NCI-H69 (cell line): Measurements from ENCODE around the gene STIL.
"Not testable (repeated sequence)": the region's sequence is repeated elsewhere in the genome, so short reads cannot be mapped to it uniquely, and the experiment has no call there.

Experiments
- DNase-seq: peaks from one replicate; lab custom pipeline; 2025; lab: John Stamatoyannopoulos, UW

STIL gene

DNA sequence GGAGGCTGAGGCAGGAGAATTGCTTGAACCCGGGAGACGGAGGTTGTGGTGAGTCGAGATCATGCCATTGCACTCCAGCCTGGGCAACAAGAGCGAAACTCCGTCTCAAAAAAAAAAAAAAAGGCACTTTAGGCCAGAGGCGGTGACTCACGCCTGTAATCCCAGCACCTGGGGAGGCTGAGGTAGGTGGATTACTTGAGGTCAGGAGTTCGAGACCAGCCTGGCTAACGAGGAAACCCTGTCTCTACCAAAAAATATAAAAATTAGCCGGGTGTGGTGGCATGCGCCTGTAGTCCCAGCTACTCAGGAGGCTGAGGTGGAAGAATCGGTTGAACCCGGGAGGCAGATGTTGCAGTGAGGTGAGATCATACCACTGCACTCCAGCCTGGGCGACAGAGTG, 6.0 kb upstream of the STIL start:
- not testable (repeated sequence) for DNase-seq

DNA sequence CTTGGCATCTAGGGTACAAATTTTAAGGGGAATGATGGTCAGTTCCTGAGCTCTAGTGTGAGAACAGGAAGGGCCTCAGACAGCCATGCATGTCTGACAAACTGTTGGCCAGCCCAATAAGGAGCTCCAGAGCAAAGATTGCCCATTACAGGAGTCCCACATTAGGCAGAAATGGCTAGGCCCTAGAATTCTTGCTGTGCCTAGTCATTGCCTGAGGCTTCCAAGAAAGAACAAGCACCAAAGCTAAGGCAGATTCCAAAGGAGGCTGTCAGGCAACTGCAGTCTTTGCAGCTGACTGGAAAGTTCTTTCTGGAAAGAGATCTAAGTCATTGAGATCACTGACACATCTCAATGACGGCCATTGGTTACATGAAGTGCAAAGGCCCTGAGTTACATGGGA, 3.9 kb upstream of the STIL start:
- DNase-seq: no peak

DNA sequence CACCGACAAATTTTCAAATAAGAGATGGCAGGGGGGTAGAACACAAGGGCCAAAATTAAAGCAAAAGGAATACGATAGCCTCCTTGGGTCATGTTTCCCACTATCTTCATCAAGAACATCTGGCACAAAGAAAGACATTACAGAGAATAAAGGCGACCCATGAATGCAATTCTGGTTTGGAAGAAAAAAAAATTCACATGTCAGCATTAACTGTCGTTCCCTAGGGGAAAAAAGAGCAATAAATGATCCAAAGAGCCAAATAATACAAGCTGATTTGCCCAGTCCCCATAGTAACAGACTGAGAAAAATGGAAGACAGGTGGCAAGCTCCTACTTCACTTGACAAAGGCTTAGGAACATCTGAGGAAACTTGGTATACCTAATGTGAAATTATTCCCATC, 4.5 kb downstream of the STIL start:
- peak; percentile 20 for DNase-seq

DNA sequence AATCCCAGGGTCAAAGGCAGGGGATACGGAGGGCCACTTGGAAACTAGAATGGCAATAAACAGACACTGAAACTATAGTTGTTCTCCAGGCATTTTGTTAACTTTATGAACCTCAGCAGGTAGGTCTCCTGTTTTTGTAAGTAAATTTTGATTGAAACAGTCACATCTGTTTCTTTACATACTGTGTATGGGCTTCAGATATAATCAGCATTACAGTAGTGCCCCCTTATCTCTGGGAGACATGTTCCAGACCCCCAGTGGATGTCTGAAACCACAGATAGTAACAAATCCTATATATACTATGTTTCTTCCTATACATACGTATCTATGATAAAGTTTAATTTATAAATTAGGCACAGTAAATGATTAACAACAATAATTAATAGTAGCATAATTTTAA, 11.5 kb downstream of the STIL start:
- no peak for DNase-seq

DNA sequence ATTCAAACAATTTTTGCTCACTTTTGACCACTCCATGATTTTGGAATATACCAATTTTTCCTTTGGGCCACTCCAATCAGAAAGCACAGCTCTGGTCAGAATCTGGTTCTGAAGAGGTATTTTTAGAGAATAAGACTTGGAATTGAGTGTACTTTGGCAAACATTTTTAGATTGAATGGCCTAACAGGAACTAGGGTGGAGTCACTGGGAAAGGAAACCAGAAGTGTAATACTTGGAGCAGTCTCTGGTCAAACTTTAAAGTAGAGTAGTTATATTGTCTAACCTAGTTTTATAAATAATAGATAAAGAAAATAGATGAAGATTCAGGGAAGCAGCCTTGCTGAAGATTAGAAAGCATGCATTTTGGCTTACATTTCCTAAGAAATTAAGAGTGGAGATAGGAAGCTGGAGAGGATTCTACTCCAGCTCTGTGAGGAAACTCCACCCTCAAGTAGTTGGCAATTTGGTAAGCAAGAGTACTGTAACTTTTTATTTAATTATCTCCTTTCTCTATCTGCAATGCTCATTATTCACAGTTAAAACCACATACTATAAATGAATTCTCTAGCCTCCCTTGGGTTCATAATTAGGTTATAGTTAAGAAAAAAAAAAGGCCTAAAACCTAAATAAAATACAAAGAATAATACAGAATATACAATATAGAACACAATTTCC, 15.8 kb downstream of the STIL start:
- DNase-seq: no peak

DNA sequence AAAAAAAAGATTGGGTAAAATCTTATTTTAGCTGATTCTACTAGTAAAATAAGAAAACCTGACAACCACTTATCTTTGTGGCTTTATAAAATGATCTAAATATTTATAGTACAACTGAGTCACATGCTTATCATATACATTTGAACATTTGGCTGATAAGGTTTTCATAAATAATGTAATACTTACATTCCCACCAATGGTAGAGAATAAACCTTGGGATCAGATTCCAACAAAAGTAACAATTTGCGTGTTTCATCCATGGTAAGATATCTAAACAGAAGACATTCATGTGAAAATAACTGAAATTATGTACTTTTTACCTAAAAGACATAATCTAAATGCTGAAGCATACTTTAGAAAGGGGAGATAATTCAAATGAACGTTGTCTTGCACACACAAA, 18.4 kb downstream of the STIL start:
- no peak for DNase-seq

DNA sequence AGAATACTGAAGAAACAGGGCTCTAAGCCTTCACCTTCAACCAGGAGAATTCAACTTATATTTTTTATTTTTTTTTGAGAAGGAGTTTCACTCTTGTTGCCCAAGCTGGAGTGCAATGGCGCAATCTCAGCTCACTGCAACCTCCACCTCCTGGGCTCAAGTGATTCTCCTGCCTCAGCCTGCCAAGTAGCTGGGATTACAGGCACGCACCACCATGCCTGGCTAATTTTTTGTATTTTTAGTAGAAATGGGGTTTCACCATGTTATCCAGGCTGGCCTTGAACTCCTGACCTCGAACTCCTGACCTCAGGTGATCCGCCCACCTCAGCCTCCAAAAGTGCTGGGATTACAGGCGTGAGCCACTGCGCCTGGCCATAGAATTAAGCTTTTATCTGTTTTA, 19.1 kb downstream of the STIL start:
- not testable (repeated sequence) for DNase-seq

DNA sequence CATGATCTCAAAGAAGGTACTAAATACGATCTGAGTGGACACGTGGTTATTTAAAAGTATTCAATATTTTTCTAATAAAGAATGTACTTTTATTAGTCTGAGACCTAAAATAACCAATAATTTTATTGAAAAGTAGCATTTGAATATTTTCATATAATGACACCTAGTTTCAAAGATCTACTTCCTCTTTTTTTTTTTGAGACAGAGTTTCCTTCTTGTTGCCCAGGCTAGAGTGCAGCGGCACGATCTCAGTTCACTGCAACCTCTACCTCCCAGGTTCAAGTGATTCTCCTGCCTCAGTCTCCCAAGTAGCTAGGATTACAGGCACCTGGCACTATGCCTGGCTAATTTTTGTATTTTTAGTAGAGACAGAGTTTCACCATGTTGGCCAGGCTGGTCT, 25.8 kb downstream of the STIL start:
- DNase-seq: not testable (repeated sequence)

DNA sequence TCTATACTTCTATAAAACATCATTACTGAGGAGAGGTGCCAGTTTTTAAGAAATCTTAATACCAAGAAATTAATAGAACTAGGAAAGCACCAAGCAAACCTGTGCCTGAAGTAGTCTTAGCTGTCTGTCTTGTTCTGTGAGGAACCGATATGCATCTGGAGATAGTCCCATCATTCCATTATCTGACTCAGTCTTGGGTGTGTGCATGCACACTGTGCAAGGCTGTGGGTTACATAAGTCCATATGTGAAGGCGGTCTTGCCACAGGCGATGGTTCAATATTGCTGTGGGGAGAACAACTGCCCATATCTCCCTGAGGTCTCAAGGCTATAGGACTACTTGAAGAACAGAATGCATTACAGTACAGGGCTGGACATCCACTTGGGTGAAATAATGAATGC, 33.8 kb downstream of the STIL start:
- DNase-seq: no peak

DNA sequence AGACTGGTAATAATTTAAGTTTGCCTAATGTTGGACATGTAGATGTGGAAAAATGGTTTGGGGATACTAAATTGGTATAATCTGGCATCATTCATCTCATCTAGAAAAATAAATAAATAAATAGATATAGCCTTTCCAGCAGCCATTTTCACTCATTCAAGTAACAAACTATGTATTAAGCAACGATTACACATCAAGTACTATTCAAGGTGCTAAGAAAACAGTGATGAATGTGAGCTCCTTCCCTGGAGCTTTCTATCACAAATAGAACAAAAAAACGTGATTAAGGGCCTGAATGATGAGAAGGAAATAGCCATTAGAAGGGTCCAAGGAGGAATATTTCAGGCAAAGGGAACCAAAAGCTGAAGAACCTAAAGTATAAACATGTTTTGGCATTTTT, 37.1 kb downstream of the STIL start:
- DNase-seq: no peak

DNA sequence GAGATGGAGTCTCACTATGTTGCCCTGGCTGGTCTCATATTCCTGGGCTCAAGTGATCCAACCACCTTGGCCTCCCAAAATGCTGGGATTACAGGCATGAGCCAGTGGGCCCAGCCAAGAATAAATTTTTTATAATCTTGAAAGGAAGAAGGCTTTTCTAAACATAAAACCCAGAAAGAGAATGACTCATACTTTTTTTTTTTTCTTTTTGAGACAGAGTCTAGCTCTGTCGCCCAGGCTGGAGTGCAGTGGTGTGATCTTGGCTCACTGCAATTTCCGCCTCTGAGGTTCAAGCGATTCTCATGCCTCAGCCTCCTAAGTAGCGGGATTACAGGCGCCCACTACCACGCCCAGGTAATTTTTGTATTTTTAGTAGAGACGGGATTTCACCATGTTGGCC, 38.1 kb downstream of the STIL start:
- DNase-seq: not testable (repeated sequence)

DNA sequence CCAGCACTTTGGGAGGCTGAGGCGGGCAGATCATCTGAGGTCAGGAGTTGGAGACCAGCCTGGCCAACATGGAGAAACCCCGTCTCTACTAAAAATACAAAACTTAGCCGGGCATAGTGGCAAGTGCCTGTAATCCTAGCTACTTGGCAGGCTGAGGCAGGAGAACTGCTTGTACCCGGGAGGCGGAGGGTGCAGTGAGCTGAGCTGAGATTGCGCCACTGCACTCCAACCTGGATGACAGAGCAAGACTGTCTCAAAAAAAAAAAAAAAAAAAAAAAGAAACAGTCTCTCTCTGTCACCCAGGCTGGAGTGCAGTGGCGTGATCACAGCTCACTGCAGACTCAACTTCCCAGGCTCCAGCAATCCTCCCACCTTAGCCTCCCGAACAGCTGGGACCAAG, 48.4 kb downstream of the STIL start:
- DNase-seq: not testable (repeated sequence)

DNA sequence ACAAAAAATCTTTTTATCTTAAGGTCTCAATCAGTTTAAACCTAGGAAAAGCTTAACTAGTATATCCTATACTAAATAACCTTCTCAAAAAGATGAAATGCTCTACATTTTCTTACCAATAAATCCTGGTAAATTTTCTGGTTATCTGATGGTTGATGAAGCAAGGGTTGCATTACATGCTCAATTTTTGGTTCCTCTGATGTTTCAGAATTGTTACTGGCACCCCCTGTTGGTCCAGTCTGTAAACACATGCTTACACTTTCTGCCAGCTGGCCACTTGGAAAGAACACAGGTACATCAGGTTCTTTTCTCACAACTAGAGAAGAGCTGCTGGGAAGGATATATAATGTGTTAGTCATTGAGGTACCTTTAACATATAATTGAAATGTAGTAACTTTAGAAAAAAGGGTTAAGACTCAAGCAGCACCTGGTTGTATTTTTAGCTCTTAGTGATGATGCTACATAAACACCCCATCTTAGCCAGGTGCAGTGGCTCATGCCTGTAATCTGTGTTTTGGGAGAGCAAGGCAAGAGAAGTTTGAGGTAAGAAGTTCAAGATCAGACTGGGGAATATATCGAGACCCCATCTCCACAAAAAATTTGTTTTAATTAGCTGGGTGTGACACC, 51.0 kb downstream of the STIL start:
- DNase-seq: peak; percentile 20

DNA sequence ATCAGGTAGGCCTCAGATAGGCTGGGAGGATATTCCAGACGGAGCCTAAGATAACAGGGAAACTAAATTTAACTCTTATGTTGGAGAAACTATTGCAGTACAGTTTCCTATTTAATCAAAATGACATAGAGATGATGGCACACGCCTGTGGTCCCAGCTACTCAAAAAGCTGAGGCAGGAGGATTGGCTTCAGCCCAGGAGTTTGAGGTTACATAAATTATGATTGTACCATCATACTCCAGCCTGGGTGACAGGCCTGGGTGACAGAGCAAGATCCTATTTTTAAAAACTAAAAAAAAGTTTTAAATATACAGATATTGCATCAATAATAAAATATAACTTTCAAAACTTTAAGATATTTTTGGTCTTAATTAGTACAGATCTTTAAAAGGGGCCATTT, 56.7 kb downstream of the STIL start:
- DNase-seq: no peak

DNA sequence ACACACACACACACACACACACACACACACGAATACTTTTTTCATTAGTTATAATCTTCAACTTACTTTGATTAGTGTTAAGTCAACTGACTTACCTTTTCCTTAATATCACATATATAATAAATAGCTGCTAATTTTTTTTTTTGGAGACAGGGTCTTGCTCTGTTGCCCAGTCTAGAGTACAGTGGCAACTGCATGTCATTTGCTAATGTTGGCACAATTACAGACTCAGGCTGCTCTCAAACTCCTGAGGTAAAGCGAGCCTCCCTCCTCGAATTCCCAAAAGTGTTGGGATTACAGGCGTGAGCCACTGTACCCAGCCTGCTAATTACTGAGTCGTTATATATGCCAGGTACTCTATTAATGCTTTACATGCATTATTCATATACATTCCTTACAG, 61.2 kb downstream of the STIL start:
- no peak for DNase-seq

DNA sequence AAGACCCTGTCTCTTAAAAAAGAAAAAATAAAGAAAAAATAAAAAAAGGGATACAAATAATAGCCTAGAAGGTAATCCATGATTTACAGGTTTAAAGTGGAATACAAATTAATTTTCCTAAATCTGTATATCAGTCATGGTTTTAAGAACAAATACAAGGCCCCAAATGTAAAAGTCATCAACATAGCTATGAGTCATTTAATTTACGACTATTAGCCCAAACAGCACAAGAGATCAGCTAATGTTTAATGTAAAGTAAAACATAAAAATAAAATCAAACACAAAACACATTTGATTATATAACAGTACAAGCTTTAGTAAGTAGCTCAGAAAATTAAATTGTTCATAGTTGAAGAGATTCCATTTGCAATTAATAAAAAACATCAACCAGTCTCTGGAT, 61.6 kb downstream of the STIL start:
- DNase-seq: no peak

DNA sequence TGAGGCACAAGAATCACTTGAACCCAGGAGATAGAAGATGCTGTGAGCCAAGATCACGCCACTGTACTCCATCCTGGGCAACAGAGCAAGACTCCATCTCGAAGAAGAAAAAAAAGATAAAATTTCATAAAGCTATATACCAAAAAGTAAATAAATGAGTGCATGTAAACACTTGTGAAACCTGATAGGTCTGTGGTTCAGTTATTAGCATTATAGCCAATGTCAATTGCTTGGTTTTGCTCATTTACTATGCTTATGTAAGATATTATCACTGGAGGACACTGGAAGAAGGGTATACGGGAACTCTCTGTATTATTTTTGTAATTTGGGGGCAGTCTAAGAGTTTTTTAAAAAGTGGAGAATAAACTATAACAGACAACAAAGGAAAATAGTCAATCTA, 64.2 kb downstream of the STIL start:
- no peak for DNase-seq

DNA sequence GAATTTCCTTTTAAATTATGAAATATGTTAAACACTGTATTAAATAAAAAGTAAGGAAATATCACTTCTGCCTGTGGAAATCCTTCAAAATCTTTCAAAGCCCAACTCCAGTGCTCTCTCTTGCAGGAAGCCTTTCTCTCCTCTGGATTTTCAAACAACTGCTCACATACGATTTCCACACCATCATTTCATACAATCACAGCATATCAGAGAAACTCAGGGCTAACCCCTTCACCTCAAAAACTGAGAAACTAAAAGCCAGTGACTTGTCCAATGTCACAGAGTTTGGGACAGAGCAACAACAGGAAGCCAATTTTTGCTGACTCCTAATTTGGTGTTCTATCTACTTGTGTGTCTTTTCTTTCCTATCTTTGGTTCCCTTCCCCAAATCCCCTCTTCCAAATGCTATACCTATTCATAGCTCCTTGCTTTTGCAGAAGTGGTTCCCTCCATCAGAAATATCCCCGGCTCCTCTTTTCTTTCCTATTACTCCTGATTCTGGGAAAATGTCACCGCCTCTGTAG, 69.5 kb downstream of the STIL start:
- no peak for DNase-seq

DNA sequence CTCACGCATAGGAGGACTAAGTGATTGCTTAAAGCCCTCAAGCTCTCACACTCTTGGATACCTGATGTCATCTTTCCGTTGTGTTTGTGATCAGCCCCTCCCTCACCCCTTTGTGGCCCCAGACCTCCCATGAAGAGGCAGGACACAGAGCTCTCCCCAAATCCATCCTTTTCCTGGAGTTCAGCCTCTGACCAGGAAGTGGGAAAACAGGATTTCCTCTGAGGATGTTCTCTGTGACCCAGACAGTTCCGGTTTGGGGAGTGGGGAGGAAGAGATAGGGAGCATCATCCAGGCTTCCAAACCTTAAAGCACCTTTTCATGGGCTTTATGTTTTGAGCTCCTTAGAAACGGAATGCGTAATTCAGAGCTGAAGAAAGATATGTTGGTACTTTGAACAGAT, 70.0 kb downstream of the STIL start:
- no peak for DNase-seq

DNA sequence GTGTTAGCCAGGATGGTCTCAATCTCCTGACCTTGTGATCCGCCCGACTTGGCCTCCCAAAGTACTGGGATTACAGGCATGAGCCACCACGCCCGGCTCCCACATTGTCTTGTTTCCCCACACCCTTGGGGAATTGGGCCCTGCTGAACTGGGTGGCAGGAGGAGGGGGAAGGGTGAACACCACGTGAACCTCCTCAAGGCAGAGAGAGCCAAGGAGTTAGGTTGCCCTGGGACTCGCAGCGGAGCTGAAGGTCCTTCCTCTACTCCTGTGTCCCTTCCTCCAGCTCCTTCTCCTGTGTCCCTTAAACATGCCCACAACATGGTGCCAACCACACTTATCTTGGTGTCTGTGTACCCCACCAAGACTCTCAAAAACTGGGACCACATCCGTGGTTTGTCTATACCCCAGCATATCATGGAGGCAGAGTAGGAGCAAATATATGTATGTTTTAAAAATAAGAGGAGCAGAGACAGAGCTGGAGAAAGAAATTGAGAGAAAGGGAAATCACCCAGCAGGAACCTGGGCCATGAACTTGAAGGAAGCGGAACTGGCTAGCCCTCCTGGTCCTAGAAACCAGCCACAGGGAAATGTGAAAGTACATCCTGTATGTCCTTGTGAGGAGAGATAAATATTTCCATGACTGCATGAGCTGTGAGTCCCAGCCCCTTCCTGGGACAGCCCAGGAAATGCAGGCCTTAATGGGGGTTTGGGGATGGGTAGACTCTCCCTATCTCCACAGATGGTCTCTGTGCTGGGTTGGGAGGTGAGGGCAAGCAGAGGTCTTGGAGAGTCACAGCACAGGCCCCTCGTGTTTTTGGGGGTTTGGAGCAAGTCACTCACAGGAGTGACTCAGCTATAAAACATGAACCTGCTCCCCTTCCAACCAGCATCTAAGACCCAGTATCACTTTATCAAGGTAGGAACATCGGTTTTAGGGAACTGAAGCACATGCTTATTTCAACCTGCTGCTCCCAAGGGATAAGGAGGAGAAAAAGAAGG, 72.5 kb downstream of the STIL start:
- no peak for DNase-seq

DNA sequence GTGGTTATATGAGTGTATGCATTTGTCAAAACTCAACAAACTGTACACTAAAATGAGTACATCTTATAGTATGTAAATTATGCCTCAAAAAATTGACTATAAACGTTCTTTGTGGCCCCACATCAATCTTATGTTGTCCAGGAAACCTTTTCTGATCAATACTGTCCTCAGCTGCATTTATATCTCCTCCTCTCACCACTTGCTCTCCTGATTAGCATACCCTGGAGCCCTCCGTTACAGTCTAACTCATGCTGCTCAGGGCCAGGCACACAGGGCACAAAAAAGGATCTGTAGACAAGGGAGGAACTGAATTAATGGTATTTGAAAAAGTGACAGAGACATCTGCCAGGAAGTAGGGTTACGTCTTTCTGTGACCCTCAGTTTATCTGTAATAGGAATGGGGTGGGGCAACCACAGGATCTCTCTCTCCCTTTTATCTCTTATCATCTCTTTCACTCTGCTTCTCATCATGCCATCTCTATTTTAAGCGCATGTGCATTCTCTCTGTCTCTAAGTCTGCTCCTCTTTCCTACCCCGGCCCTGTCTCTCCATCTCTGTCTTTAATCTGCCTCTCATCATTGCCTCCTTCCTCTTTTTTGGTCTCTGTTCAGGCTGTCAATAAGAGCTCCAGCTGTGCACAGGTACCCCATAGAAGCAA, 74.9 kb downstream of the STIL start:
- no peak for DNase-seq

DNA sequence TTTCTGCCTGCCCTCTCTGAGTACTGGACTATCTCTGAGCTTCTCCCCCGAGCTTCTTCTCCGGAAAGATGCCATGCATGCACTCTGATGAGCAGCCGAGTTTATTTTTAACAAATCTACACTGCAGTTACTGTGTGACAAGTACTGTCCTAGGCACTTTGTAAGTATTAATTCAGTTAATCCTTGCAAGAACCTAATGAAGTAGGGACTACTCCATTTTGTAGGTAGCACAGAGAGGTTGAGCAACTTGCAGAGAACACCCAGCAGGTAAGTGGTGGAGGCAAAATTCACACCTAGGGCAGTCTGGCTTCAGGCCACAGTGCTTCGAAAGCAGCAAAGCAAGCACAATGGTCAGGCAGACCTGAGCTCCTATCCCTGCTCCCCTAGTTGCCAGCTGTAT, 78.1 kb downstream of the STIL start:
- no peak for DNase-seq
